ENCODE measurements around the gene RFPL2.

GRCh38 chr22:32240461-32240860 lies 35.6 kb upstream of the RFPL2 start:
- no peak for TF ChIP-seq CTCF (conservative IDR thresholded peaks at IDR 0.05)
- TF ChIP-seq EZH2 (IDR thresholded peaks at IDR 0.05; ENCODE audit: low read depth) = no peak

Data from PC-9 (cell line).